Suppressor macrophage treated with lipopolysaccharide for 4 hours (primary cell): ENCODE measurements around the gene RBBP4.
"Not testable (repeated sequence)": the region's sequence is repeated elsewhere in the genome, so short reads cannot be mapped to it uniquely, and the experiment has no call there.

Experiments
- DNase-seq: peaks from one replicate; pipeline ENCODE4 v3.0.0-alpha.2; 2020

The RBBP4 gene

DNA sequence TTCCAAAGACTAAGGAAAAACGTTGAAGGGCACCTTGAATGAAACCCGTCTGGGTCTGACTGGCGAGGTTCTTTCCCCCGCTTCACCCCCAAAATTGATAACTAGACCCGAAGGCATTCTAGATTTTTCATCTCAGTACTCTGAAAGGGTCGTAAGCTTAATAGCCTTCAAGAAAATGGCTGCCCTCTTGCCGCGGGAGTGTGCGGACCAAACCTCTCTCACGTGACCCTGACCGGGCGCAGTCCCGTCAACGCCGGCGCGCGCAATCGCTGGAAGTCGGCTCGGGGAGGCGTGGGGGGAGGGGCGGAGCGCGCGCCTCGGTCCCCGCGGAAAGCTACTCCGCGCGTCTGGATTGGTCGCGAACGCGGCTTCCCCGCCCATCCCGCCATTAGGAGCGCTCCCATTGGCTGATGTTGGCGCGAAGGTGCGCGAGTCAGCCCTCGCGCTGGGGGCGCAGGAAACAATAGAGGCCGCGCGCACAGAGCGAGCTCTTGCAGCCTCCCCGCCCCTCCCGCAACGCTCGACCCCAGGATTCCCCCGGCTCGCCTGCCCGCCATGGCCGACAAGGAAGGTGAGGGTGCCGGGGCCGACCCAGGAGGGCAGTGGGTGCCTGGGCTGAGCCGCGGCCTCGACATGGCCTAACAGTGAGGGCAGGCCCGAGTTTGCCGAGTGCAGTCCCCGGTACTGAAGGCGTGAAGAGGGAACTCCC, at the start of gene RBBP4:
RBBP4 (plus strand) TSS at position 457 of the 709 bp plus-strand sequence; CDS start at position 556, 99 bp downstream.
- DNase-seq: peak; percentile 99

GRCh38 chr1:32605711-32606424, 45.1 kb upstream of the RBBP4 start:
- no peak for DNase-seq

- no peak for DNase-seq
Measured at GRCh38 chr1:32606565-32607371, 44.2 kb upstream of the RBBP4 start.

DNA sequence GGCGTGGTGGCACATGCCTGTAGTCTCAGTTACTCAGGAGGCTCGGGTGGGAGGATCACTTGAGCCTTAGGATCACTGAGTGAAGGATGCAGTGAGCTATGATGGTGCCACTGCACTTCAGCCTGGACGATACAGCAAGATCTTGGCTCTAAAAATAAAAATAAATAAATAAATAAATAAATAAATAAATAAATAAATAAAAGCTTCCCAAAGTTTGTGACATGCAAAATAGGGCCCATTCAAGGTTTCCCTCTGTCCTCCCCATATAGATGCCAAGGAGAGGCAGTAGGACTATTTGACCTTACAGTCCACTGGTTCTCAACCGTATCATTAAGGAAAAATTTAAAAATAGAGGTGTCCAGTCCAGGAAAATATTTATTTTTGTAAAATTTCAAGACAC, 41.8 kb upstream of the RBBP4 start:
- DNase-seq: no peak

- DNase-seq: no peak
Measured at GRCh38 chr1:32611859-32612188, 39.2 kb upstream of the RBBP4 start.

DNA sequence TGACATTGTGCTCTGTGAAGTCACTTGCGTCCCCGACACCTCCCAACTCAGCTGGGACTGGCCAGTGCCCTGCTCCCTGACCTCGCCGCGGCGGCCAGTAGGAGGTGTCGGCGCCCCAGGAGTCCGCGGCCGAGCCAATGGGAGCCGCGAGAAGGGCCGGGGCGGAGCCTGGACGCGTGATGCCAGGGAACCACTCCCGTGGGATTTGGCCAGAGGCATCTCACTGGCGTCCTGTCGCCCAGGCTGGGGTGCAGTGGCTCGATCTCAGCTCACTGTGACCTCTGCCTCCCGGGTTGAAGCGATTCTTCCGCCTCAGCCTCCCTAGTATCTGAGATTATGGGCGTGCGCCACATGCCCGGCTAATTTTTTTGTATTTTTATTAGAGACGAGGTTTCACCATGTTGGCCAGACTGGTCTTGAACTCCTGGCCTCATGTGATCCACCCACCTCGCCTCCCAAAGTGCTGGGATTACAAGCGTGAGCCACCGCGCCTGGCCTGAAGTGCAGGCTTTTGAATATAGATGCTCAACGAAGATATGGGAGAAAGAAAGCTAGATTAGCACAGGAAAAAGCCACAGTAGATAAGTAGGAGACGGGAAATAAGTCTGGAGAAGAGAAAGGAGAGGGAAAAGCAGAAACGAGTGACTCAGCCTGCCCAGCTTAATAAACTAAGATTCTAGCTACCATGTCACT, 38.7 kb upstream of the RBBP4 start:
- DNase-seq: peak; percentile 92

DNA sequence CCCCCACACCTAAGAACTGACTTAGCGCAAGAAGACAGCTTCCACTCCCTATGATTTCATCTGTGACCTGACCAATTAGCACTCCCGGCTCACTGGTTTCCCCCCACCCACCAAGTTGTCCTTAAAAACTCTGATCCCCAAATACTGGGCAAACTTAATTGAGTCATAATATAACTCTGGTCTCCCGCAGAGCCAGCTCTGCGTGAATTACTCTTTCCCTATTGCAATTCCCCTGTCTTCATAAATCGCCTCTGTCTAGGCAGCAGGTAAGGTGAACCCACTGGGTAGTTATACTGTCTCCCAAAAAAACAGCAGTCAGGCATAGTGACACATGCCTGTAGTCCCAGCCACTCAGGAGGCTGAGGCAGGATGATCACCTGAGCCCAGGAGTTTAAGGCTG, 37.5 kb upstream of the RBBP4 start:
- DNase-seq: no peak

DNA sequence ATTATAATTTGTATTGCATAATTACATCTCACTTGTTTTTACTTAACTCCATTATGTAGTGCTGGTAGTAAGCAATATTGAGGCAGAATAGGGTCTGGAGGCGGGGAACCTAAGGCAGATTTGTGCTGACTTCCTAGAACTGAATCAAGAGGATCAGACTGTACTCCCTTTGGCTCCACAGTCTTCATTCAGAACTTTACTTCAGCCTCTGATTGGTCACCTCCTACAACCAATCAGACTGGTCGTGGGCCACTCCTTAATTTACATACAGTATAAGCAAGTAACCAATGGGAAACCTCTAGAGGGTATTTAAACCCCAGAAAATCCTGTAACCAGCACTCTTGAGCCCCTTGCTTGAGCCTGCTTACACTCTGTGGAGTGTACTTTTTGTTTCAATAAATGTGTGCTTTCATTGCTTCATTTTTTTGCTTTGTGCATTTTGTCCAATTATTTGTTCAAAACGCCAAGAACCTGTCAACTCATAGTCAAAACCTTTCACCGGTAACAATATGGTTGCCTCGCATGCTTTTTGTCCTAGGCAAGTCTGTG, 32.3 kb upstream of the RBBP4 start:
- no peak for DNase-seq

- peak; percentile 29 for DNase-seq
Measured at GRCh38 chr1:32619701-32620485, 31.1 kb upstream of the RBBP4 start.

GRCh38 chr1:32622205-32622604, 28.8 kb upstream of the RBBP4 start:
- no peak for DNase-seq

- no peak for DNase-seq
Measured at GRCh38 chr1:32622806-32623681, 28.0 kb upstream of the RBBP4 start.

GRCh38 chr1:32623775-32624174, 27.2 kb upstream of the RBBP4 start:
- no peak for DNase-seq

DNA sequence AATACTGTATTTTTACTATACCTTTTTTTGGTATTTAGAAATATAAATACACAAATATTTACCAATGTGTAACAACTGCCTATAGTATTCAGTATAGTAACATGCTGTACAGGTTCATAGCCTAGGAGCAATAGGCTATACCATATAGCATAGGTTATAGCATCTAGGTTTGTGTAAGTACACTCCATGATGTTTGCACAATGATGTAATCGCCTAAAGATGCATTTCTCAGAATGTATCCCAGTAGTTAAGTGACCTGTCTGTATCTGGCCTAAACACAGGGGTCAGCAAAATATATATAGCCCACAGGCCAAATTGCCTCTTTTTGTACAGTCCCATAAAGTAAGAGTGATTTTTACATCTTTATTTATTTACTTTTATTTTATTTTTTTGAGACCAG, 24.8 kb upstream of the RBBP4 start:
- DNase-seq: no peak

- DNase-seq: no peak
Measured at GRCh38 chr1:32627596-32628162, 23.3 kb upstream of the RBBP4 start.

DNA sequence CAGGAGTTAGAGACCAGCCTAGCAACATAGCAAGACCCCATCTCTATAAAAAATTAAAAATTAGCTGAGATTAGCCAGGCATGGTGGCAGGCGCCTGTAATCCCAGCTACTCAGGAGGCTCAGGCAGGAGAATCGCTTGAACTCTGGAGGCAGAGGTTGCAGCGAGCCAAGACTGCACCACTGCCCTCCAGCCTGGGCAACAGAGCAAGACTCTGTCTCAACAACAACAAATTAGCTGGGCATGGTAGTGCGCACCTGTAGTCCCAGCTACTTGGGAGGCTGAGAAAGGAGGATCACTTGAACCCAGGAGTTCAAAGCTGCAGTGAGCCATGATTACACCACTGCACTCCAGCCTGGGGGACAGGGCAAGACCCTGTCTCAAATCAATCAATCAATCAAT, 20.8 kb upstream of the RBBP4 start:
- DNase-seq: not testable (repeated sequence)

- no peak for DNase-seq
Measured at GRCh38 chr1:32632829-32633228, 18.2 kb upstream of the RBBP4 start.

GRCh38 chr1:32635508-32636277, 15.3 kb upstream of the RBBP4 start:
- no peak for DNase-seq

- DNase-seq: peak; percentile 27
Measured at GRCh38 chr1:32636914-32637645, 13.9 kb upstream of the RBBP4 start.

DNA sequence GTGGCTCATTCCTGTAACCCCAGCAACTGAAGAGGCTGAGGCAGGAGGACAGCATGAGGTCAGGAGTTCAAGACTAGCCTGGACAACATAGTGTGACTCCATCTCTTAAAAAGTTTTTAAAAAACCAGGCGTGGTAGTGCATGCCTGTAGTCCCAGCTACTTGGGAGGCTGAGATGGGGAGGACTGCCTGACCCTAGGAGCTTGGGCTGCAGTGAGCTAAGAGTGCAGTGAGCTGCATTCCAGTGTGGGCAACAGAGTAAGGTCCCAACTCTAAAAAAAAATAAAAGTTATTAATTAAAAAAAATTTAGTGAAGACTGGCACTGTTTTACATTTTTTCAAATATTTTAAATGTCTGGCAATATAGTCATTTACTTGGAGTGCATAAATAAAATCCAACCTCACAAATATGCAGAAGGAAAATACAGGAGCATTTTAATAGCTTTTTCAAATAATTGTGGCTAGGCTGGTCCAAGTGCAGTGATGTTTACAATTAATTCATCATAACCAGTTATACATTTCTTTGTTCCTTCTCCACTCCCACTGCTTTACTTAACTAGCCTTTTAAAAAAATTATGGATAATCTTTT, 11.4 kb upstream of the RBBP4 start:
- no peak for DNase-seq
